CD4-positive, CD25-positive, alpha-beta regulatory T cell (primary cell): ENCODE data around the gene NTRK2. TPM values are rescaled to one million over a fixed set of nuclear protein-coding genes. Genes with fewer than 3 reads are reported as not detected.

ENCODE experiments used
- ATAC-seq, 2 donors: fragments of 150-1000 bp; cut with Tn5 transposase; one replicate each; pipeline ENCODE4 v1.10.0; 2021; ENCODE audit warnings: low read depth in 2 of 2, moderate number of reproducible peaks in 2 of 2, moderate library complexity in 1 of 2
- DNase-seq, 3 donors: peaks; one replicate each; pipeline versions ENCODE4 v3.0.0 to v3.0.0-alpha.2; 2012 to 2022; ENCODE audit warnings: mixed read lengths in 1 of 3
- H3K27ac ChIP-seq: one replicate; pipeline ENCODE4 v1.7.0; 2013; ENCODE audit warnings: mild to moderate bottlenecking, low read length; ENCODE audit not compliant: insufficient read depth, poor library complexity, severe bottlenecking
- H3K27me3 ChIP-seq: one replicate; pipeline ENCODE4 v1.7.0; 2013; ENCODE audit warnings: low read length; ENCODE audit not compliant: control insufficient read depth, insufficient read depth
- H3K36me3 ChIP-seq: one replicate; pipeline ENCODE4 v1.7.0; 2013; ENCODE audit warnings: mild to moderate bottlenecking, low read length, moderate library complexity; ENCODE audit not compliant: control insufficient read depth, insufficient read depth
- H3K4me1 ChIP-seq: 2 replicates; pipeline ENCODE4 v1.7.0; 2013; ENCODE audit warnings: mild to moderate bottlenecking, low read length; ENCODE audit not compliant: insufficient read depth, control insufficient read depth, poor library complexity, severe bottlenecking
- H3K4me3 ChIP-seq: one replicate; pipeline ENCODE4 v1.7.0; 2013; ENCODE audit warnings: low read depth, mild to moderate bottlenecking, low read length, moderate library complexity
- H3K9me3 ChIP-seq, 2 experiments: 1 replicate in 1 of 2; 2 replicates in 1 of 2; pipeline ENCODE4 v1.7.0; 2013; ENCODE audit warnings: low read length in 2 of 2, mild to moderate bottlenecking in 1 of 2, moderate library complexity in 1 of 2; ENCODE audit not compliant: control insufficient read depth in 2 of 2
- H3K27ac Mint-ChIP-seq, 3 donors: one replicate each; pipeline ENCODE4 v1.8.0; 2020 to 2022; ENCODE audit warnings: mild to moderate bottlenecking in 3 of 3, mixed read lengths in 3 of 3, moderate library complexity in 2 of 3
- H3K27me3 Mint-ChIP-seq: one replicate; pipeline ENCODE4 v1.8.0; 2022; ENCODE audit warnings: mild to moderate bottlenecking, mixed read lengths
- H3K36me3 Mint-ChIP-seq: one replicate; pipeline ENCODE4 v1.8.0; 2020; ENCODE audit warnings: mixed read lengths
- H3K4me1 Mint-ChIP-seq, 4 donors: one replicate each; pipeline ENCODE4 v1.8.0; 2020 to 2022; ENCODE audit warnings: mixed read lengths in 4 of 4, mild to moderate bottlenecking in 1 of 4
- H3K4me3 Mint-ChIP-seq, 4 donors: one replicate each; pipeline ENCODE4 v1.8.0; 2020 to 2022; ENCODE audit warnings: mild to moderate bottlenecking in 4 of 4, mixed read lengths in 4 of 4, moderate library complexity in 3 of 4
- H3K9me3 Mint-ChIP-seq, 7 donors: one replicate each; pipeline ENCODE4 v1.8.0; 2020 to 2022; ENCODE audit warnings: mixed read lengths in 7 of 7, mild to moderate bottlenecking in 3 of 7, moderate library complexity in 2 of 7
- polyA plus RNA-seq, 4 donors: library from polyadenylated mRNA; unstranded; fragments of 300-500 nt; fragmentation: Illumina TruSeq; gene quantifications; one replicate each; pipeline ENCODE4 v1.2.3, GENCODE V29; 2021
- total RNA-seq: library from RNA; stranded (reverse); gene quantifications from one replicate; pipeline ENCODE4 v1.2.3, GENCODE V29; 2022

NTRK2 gene
- total and polyA plus RNA-seq, 5 donors from 2014 or later: 0.02 to 0.12 TPM; not detected in 3

DNA sequence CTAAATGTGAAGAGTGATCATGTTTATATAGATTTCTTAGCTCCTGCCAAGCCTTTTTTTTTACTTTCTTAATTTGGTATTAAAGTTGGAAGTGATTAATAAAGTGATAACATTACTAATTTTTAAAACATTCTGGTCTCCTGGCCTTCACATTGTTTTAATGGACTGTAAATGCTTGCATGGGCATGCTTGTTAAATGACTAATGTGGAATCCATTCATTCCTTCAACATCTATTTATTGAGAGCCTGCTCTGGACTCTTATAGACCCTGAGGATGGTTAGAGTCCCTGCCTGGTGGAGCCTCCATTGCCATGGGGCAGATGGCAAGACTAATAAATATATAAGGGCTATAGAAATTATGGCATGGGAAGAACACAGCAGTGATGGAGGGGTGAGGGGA, 103.5 kb downstream of the NTRK2 start:
- Histone ChIP-seq H3K9me3 (no peaks in the 10 kb centered on the region), H3K27ac (no peak overlapping the region), H3K4me1 (no peaks in the 10 kb centered on the region), H3K27me3 (no peaks in the 10 kb centered on the region), H3K4me3 (no peak overlapping the region), H3K36me3 (no peaks in the 10 kb centered on the region)
- DNase-seq (no peak), ATAC-seq (no peak)
- Mint-ChIP-seq H3K4me3 (no peak overlapping the region), H3K27ac (no peak overlapping the region), H3K4me1 (no peaks in the 10 kb centered on the region), H3K36me3 (no peaks in the 10 kb centered on the region), H3K9me3 (peaks cover 0 to 6% (median 0%) of the 10 kb centered on the region in 7 donors), H3K27me3 (no peaks in the 10 kb centered on the region)

GRCh38 chr9:84775056-84775643, 105.6 kb downstream of the NTRK2 start:
- H3K9me3 ChIP-seq: no peaks in the 10 kb centered on the region
- H3K27me3 ChIP-seq: no peaks in the 10 kb centered on the region
- no peak overlapping the region for H3K4me3 Mint-ChIP-seq
- H3K4me1 ChIP-seq: no peaks in the 10 kb centered on the region
- H3K36me3 Mint-ChIP-seq: no peaks in the 10 kb centered on the region
- ATAC-seq (no peak), DNase-seq (no peak)
- no peaks in the 10 kb centered on the region for H3K36me3 ChIP-seq
- H3K27me3 Mint-ChIP-seq: no peaks in the 10 kb centered on the region
- no peak overlapping the region for H3K27ac ChIP-seq
- H3K4me3 ChIP-seq: no peak overlapping the region
- H3K4me1 Mint-ChIP-seq: no peaks in the 10 kb centered on the region
- peaks cover 0 to 4% (median 0%) of the 10 kb centered on the region in 7 donors for H3K9me3 Mint-ChIP-seq
- no peak overlapping the region for H3K27ac Mint-ChIP-seq

DNA sequence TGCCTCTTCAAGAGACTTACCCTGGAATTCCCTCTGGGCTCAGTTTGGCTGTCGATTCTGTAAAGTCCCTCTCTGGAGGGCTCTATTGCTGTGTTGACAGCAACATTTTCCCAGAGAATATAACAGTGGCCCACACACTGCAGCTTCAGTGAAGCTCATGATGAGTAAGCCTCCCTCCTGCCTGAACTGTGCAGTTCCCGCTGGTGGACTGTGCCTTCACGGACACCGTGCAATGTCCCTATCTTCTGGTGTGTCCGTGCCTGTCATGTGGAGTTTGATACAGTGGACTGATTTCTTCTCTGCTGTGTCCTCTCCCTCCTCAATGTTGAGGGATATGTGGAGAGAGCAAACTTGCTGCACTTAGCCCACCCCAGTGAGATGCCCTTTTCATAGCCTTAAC, 109.0 kb downstream of the NTRK2 start:
- Mint-ChIP-seq H3K4me3 (no peak overlapping the region), H3K27me3 (peaks cover 5% of the 10 kb centered on the region), H3K9me3 (peaks cover 0 to 6% (median 0%) of the 10 kb centered on the region in 7 donors), H3K36me3 (no peaks in the 10 kb centered on the region), H3K27ac (no peak overlapping the region), H3K4me1 (no peaks in the 10 kb centered on the region)
- Histone ChIP-seq H3K36me3 (no peaks in the 10 kb centered on the region), H3K27me3 (no peaks in the 10 kb centered on the region), H3K27ac (no peak overlapping the region), H3K4me1 (no peaks in the 10 kb centered on the region), H3K4me3 (no peak overlapping the region), H3K9me3 (no peaks in the 10 kb centered on the region)
- ATAC-seq (no peak), DNase-seq (no peak)

DNA sequence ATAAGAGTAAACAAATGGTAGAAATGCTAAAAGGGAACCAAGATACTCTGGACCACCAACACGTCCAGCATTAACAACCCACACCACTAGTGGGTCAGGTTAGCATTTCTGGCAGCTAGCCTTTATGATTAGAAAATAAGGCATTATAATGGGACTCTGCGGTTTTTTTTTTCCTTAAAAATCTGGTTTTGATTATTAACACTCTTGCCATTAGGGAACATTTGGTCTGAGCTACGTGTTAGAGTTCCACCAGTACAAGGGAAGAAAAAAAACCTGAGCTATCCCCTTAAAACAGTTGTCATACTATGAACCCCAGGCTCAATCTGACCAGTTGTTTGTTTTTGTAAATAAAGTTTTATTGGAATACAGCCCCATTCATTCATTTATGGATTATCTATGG, 110.4 kb downstream of the NTRK2 start:
- Histone ChIP-seq H3K27me3 (no peaks in the 10 kb centered on the region), H3K9me3 (no peaks in the 10 kb centered on the region), H3K36me3 (no peaks in the 10 kb centered on the region), H3K4me3 (no peak overlapping the region), H3K4me1 (no peaks in the 10 kb centered on the region), H3K27ac (no peak overlapping the region)
- Mint-ChIP-seq H3K9me3 (peaks cover 0 to 5% (median 0%) of the 10 kb centered on the region in 7 donors), H3K4me1 (no peaks in the 10 kb centered on the region), H3K27me3 (peaks cover 5% of the 10 kb centered on the region), H3K27ac (no peak overlapping the region), H3K4me3 (no peak overlapping the region), H3K36me3 (no peaks in the 10 kb centered on the region)
- DNase-seq: no peak
- no peak for ATAC-seq

GRCh38 chr9:84780385-84780784, 110.9 kb downstream of the NTRK2 start:
- Mint-ChIP-seq H3K4me3 (no peak overlapping the region), H3K4me1 (no peaks in the 10 kb centered on the region), H3K9me3 (peaks cover 0 to 5% (median 0%) of the 10 kb centered on the region in 7 donors), H3K27ac (no peak overlapping the region), H3K27me3 (peaks cover 5% of the 10 kb centered on the region), H3K36me3 (no peaks in the 10 kb centered on the region)
- Histone ChIP-seq H3K27ac (no peak overlapping the region), H3K9me3 (no peaks in the 10 kb centered on the region), H3K4me1 (no peaks in the 10 kb centered on the region), H3K36me3 (no peaks in the 10 kb centered on the region), H3K4me3 (no peak overlapping the region), H3K27me3 (no peaks in the 10 kb centered on the region)
- DNase-seq (no peak), ATAC-seq (no peak)

DNA sequence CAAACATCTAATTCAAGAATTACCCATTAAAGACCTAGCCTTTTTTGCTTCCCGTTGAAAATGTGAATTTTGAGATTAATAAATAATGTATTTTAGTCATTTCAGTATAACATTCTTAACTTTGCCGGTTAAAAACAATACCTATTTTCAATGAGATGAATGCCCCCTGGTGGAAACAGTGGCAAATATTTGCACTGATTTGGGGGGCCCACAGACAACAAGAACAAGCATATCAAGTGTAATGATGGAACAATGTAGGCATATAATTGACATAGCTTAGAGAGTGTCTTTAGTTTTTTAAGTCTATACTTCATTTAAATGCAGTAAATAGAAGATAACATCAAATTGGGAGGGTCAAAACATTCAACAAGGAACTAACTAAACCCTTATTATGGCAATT, 111.9 kb downstream of the NTRK2 start:
- Histone ChIP-seq H3K27ac (no peak overlapping the region), H3K9me3 (no peaks in the 10 kb centered on the region), H3K4me1 (no peaks in the 10 kb centered on the region), H3K36me3 (no peaks in the 10 kb centered on the region), H3K27me3 (no peaks in the 10 kb centered on the region), H3K4me3 (no peak overlapping the region)
- ATAC-seq (no peak), DNase-seq (peak in 1 of 3 donors; percentile 18)
- Mint-ChIP-seq H3K36me3 (no peaks in the 10 kb centered on the region), H3K27me3 (peaks cover 5% of the 10 kb centered on the region), H3K4me3 (no peak overlapping the region), H3K27ac (no peak overlapping the region), H3K9me3 (peaks cover 0 to 5% (median 0%) of the 10 kb centered on the region in 7 donors), H3K4me1 (no peaks in the 10 kb centered on the region)

GRCh38 chr9:84781931-84782866, 112.7 kb downstream of the NTRK2 start:
- Mint-ChIP-seq H3K9me3 (peaks cover 0 to 5% (median 0%) of the 10 kb centered on the region in 7 donors), H3K27ac (no peak overlapping the region), H3K36me3 (no peaks in the 10 kb centered on the region), H3K27me3 (peaks cover 5% of the 10 kb centered on the region), H3K4me1 (no peaks in the 10 kb centered on the region), H3K4me3 (no peak overlapping the region)
- Histone ChIP-seq H3K36me3 (no peaks in the 10 kb centered on the region), H3K4me1 (no peaks in the 10 kb centered on the region), H3K27ac (no peak overlapping the region), H3K4me3 (no peak overlapping the region), H3K27me3 (no peaks in the 10 kb centered on the region), H3K9me3 (no peaks in the 10 kb centered on the region)
- ATAC-seq (no peak), DNase-seq (no peak)
